ENCODE results near the gene SF3A1.

Gene SF3A1

GRCh38 chr22:30314915-30315314 lies 41.8 kb downstream of the SF3A1 start:
- peaks cover 18% of the 10 kb centered on the region for H3K36me3 Mint-ChIP-seq
- H3K4me1 Mint-ChIP-seq: peaks cover 73% of the 10 kb centered on the region
- H3K9me3 Mint-ChIP-seq: no peaks in the 10 kb centered on the region
- H3K4me3 Mint-ChIP-seq: no peak overlapping the region
- H3K27ac Mint-ChIP-seq: peak overlapping the region; percentile 72
- H3K27me3 Mint-ChIP-seq: no peaks in the 10 kb centered on the region
- ATAC-seq (ENCODE audit: low read depth) (peak; percentile 49), DNase-seq (ENCODE audit: low spot score in 2 of 2) (no peak)

- Mint-ChIP-seq H3K36me3 (peaks cover 14% of the 10 kb centered on the region), H3K27me3 (no peaks in the 10 kb centered on the region), H3K27ac (peak overlapping the region; percentile 32), H3K4me1 (peaks cover 69% of the 10 kb centered on the region), H3K4me3 (peak overlapping the region; percentile 21), H3K9me3 (no peaks in the 10 kb centered on the region)
- DNase-seq (ENCODE audit: low spot score in 2 of 2) (no peak), ATAC-seq (ENCODE audit: low read depth) (no peak)
Measured at GRCh38 chr22:30313527-30314363, 42.9 kb downstream of the SF3A1 start.

DNA sequence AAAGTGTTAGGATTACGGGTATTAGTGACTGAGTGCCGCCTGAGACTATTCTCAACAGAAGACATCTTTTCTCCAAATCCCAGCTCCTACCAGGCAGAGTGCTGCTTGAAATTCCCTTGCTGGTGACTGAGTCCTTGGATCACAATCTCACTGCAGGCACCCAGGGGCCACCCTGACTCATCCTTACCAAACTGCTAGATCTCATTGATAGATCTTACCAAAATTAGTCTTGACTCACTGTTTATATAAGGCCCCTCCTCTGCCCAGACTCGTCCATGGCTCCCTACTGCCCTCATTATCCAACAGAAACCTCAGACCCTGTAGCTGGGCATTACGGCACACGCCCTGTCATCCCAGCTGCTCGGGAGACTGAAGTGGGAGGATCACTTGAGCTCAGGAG lies 44.6 kb downstream of the SF3A1 start:
- Mint-ChIP-seq H3K27me3 (no peaks in the 10 kb centered on the region), H3K27ac (peak overlapping the region; percentile 56), H3K4me1 (peaks cover 73% of the 10 kb centered on the region), H3K4me3 (no peak overlapping the region), H3K36me3 (peaks cover 8% of the 10 kb centered on the region), H3K9me3 (no peaks in the 10 kb centered on the region)
- ATAC-seq (ENCODE audit: low read depth) (no peak), DNase-seq (ENCODE audit: low spot score in 2 of 2) (no peak)

DNA sequence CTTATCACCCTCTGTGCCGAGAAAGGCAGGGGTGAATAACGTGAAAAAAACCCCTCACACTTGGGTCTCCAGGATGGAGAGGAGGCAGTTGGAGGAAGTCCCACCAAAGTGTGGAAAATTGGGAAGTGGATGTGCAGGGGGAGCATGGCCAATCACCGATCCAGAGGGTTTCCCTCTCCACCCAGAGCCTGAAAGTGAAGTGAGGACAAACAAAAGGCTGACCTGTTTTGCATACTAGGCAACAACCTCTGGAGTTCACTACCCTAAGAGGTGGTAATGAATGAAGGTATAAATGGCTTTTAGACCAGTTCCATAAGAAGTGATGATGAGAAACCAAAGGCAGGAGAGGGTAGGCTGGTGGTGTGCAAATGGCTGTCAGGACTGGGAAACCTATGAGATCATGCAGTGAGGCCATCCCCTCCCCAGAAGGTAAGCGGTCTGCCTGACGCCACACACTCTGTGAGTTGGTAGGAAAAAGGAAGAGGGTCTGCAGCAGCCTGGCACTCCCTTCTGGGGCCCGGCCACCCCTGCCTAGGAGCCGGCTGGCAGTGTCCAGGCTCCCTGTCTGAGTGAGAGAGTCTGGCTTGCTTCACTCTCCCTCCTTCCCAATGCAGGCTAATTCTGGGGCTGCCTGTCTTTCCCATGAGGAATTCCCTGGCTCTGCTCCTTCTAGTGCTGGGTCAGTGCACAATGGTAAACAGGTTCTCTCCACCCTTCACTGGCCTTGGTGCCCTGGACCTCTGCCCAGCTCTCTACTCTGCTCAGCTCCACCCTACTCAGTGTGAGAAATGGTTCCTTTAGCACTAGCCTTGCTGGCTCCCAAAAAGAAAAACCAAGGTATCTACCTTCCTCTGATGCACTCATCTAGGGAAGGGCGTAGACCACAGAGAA lies 45.6 kb downstream of the SF3A1 start:
- H3K27ac Mint-ChIP-seq: peak overlapping the region; percentile 91
- no peaks in the 10 kb centered on the region for H3K9me3 Mint-ChIP-seq
- peak overlapping the region; percentile 35 for H3K4me3 Mint-ChIP-seq
- no peaks in the 10 kb centered on the region for H3K27me3 Mint-ChIP-seq
- peaks cover 8% of the 10 kb centered on the region for H3K36me3 Mint-ChIP-seq
- H3K4me1 Mint-ChIP-seq: peaks cover 77% of the 10 kb centered on the region
- DNase-seq (ENCODE audit: low spot score in 2 of 2): no peak
- ATAC-seq (ENCODE audit: low read depth): no peak

- Mint-ChIP-seq H3K4me1 (peaks cover 78% of the 10 kb centered on the region), H3K9me3 (no peaks in the 10 kb centered on the region), H3K36me3 (peaks cover 8% of the 10 kb centered on the region), H3K4me3 (peak overlapping the region; percentile 54), H3K27ac (peak overlapping the region; percentile 91), H3K27me3 (no peaks in the 10 kb centered on the region)
- DNase-seq (ENCODE audit: low spot score in 2 of 2) (no peak), ATAC-seq (ENCODE audit: low read depth) (peak; percentile 30)
Measured at GRCh38 chr22:30309951-30310741, 46.5 kb downstream of the SF3A1 start.

DNA sequence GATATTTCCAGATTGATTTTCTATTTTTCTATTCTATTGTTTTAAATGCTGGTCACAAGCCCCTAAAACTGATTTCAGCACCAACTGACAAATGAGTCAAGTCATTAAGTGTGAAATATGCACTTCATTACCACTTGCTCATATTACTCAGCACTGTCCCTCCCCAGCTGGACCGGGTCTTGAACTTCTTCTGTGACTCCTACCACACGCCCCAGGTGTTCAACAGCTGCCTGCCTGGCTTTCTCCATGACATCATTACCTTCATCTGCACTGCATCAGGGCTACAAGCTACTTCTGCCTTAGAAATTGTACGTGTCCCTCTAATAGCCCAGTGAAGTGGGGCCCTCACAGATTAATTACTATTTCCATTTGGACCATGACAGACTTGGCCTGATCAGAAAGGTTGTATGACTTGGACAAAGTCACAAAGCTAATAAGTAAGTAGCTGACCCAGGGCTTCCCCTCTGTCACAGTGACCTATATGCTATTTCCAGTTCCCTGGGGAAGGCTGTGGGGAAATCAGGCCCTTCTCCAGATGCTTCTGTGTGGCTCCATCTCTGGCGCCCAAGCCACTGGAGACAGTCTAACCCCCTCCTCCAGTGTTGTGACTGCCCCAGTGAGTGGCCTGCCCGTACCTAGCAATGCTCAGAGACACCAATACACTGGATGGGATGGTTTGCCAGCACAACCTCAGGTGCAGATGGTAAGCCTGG lies 48.0 kb downstream of the SF3A1 start:
- Mint-ChIP-seq H3K27ac (peak overlapping the region; percentile 91), H3K27me3 (no peaks in the 10 kb centered on the region), H3K9me3 (no peaks in the 10 kb centered on the region), H3K4me3 (peak overlapping the region; percentile 60), H3K36me3 (peaks cover 8% of the 10 kb centered on the region), H3K4me1 (peaks cover 84% of the 10 kb centered on the region)
- ATAC-seq (ENCODE audit: low read depth) (peak; percentile 45), DNase-seq (ENCODE audit: low spot score in 2 of 2) (no peak)

DNA sequence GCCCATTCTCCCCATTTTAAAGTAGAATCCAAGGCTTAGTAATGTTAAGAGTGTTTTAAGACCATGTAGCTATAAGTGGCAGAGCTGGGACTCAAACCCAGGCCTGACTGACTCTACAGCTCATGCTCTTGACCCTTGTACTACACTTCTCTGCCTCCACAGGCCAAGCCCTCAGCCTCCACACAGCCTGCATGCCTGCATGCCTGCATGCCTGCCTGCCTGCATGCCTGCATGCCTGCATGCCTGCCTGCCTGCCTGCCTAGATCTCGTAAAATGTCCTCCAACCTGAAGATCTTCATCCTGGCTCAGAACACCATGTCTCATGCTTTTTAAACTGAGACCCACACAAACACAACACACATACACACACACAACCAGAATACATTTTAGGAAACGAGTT lies 48.6 kb downstream of the SF3A1 start:
- H3K27me3 Mint-ChIP-seq: no peaks in the 10 kb centered on the region
- peaks cover 88% of the 10 kb centered on the region for H3K4me1 Mint-ChIP-seq
- no peak for ATAC-seq (ENCODE audit: low read depth)
- no peaks in the 10 kb centered on the region for H3K9me3 Mint-ChIP-seq
- peak overlapping the region; percentile 60 for H3K4me3 Mint-ChIP-seq
- peak overlapping the region; percentile 91 for H3K27ac Mint-ChIP-seq
- DNase-seq (ENCODE audit: low spot score in 2 of 2): no peak
- H3K36me3 Mint-ChIP-seq: peaks cover 11% of the 10 kb centered on the region

DNA sequence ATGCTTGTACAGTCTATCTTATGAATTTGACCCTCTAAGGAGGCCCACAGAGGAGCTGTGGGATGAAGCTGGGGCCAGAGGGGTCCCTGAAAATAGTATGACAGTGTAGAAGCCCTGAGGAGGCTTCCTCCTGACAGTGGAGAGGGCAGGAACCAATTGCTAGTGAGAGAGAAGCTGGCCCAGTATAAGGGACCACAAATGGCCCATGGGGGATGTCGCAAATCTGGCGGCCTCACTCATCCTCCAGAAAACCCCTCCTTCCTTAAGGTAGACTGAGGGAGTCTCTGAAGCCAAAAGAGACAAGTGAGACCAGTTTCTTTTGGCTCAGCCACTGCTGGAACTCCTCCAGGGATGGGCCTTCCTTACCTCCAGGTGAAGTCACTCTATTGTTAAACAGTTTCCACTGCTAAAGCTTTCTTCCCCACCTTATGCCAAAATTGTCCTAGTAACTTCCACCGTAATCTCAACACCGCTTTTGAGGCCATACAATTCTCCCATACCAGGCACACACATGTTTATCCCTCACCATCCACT lies 49.6 kb downstream of the SF3A1 start:
- peaks cover 7% of the 10 kb centered on the region for H3K36me3 Mint-ChIP-seq
- no peak for DNase-seq (ENCODE audit: low spot score in 2 of 2)
- H3K27me3 Mint-ChIP-seq: no peaks in the 10 kb centered on the region
- H3K27ac Mint-ChIP-seq: peak overlapping the region; percentile 91
- peaks cover 88% of the 10 kb centered on the region for H3K4me1 Mint-ChIP-seq
- H3K4me3 Mint-ChIP-seq: peak overlapping the region; percentile 69
- H3K9me3 Mint-ChIP-seq: no peaks in the 10 kb centered on the region
- ATAC-seq (ENCODE audit: low read depth): no peak

- ATAC-seq (ENCODE audit: low read depth): no peak
- Mint-ChIP-seq H3K27me3 (no peaks in the 10 kb centered on the region), H3K36me3 (peaks cover 7% of the 10 kb centered on the region), H3K27ac (peak overlapping the region; percentile 91), H3K4me1 (peaks cover 89% of the 10 kb centered on the region), H3K4me3 (peak overlapping the region; percentile 69), H3K9me3 (no peaks in the 10 kb centered on the region)
- DNase-seq (ENCODE audit: low spot score in 2 of 2): no peak
Measured at GRCh38 chr22:30306627-30307011, 50.1 kb downstream of the SF3A1 start.

- peak; percentile 18 for ATAC-seq (ENCODE audit: low read depth)
Measured at GRCh38 chr22:30305906-30306626, 50.6 kb downstream of the SF3A1 start.

GRCh38 chr22:30305519-30305905 lies 51.2 kb downstream of the SF3A1 start:
- no peak for DNase-seq (ENCODE audit: low spot score in 2 of 2)
- no peaks in the 10 kb centered on the region for H3K27me3 Mint-ChIP-seq
- peaks cover 86% of the 10 kb centered on the region for H3K4me1 Mint-ChIP-seq
- peak overlapping the region; percentile 69 for H3K4me3 Mint-ChIP-seq
- H3K9me3 Mint-ChIP-seq: no peaks in the 10 kb centered on the region
- peaks cover 5% of the 10 kb centered on the region for H3K36me3 Mint-ChIP-seq
- peak overlapping the region; percentile 91 for H3K27ac Mint-ChIP-seq
- peak; percentile 52 for ATAC-seq (ENCODE audit: low read depth)

More at GRCh38 chr22:30305906-30306626, 50.6 kb downstream of the SF3A1 start:
- Mint-ChIP-seq H3K9me3 (no peaks in the 10 kb centered on the region), H3K4me3 (peak overlapping the region; percentile 69), H3K36me3 (peaks cover 7% of the 10 kb centered on the region), H3K4me1 (peaks cover 90% of the 10 kb centered on the region), H3K27ac (peak overlapping the region; percentile 91), H3K27me3 (no peaks in the 10 kb centered on the region)
- no peak for DNase-seq (ENCODE audit: low spot score in 2 of 2)

DNA sequence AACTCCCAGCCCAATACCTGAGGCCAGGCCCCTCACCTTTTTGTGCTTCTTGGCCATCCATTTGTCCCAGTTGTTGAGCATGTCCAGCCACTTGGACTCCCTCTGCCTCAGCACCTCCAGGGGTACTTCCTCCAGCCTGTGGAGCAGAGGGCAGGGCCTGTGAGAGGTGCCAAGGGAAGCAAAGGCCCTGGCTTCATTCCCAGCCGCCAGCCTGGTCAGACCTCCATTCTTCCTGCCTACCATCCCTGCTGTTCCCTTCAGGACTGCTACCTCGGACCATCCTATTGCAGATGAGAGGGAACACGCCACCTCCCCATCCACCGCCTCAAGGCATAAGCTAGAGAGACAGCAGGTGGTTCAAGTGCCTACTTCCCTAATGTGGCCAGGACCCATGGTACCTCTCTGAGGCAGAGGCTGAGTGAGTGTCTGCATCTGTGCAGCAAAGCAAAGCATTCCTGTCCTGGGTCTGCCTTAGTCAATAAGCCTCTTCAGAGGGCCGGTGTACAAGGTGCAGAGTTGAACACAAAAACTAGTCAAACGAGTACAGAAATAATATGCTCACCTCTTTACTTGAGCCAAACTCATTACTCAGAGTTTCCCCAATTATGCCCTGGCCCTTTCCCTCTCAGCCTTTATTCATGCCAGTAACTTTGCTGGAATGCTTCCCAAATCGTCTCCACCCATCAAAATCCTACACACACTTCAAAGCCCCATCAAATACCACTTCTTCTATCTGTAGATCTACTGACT lies 52.0 kb downstream of the SF3A1 start:
- DNase-seq (ENCODE audit: low spot score in 2 of 2): peak; percentile 39 to 54
- peaks cover 77% of the 10 kb centered on the region for H3K4me1 Mint-ChIP-seq
- peak overlapping the region; percentile 91 for H3K27ac Mint-ChIP-seq
- H3K27me3 Mint-ChIP-seq: no peaks in the 10 kb centered on the region
- H3K36me3 Mint-ChIP-seq: peaks cover 5% of the 10 kb centered on the region
- H3K4me3 Mint-ChIP-seq: peak overlapping the region; percentile 69
- no peaks in the 10 kb centered on the region for H3K9me3 Mint-ChIP-seq
- ATAC-seq (ENCODE audit: low read depth): peak; percentile 79
